GM21717 (cell line): Measurements from ENCODE around the gene ZNF23.
"Not testable (repeated sequence)": the region's sequence is repeated elsewhere in the genome, so short reads cannot be mapped to it uniquely, and the experiment has no call there.

Experiments
- ATAC-seq: cut with Tn5 transposase; IDR thresholded peaks from one replicate; pipeline ENCODE4 v1.9.1; 2021; ENCODE audit warnings: mild to moderate bottlenecking, moderate library complexity; ENCODE audit not compliant: unreplicated experiment

ZNF23 gene

GRCh38 chr16:71461686-71462648 is at the start of gene ZNF23:
Gene ZNF23 (minus strand): TSS chr16:71462247. CDS start chr16:71456796, 5,451 bp downstream.
- peak; percentile 97 for ATAC-seq

DNA sequence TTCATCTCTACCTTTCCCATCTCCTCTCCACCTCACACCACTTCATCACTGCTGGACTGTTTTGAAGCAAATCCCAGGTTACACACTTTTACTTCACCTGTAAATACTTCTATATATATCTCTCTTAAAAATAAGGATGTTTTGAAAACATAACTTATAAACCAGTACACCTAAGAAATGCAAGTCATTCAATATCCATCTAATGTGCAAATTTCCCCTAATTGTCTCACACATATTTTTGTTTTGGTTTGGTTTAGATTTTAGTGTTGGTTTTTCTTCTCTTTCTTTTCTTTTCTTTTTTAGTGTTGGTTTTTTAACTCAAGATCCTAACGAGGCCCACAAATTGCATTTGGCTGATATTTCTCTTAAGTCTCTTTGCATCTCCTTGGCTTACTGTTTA is 45.0 kb upstream of the ZNF23 start:
- no peak for ATAC-seq

DNA sequence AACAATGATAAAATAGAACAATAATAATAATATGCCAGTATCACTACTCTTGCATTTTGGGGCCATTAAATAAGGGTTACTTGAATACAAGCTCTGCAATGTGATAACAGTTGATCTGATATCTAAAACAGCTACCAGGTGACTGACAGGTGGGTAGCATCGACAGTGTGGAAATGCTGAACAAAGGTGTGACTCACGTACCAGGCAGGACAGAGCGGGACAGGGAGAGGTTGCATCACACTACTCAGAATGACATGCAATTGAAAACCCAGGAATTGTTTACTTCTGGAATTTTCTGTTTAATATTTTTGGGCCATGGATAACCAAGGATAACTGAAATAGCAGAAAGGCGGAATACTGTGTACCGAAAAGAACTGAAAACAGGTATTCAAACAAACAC is 42.9 kb upstream of the ZNF23 start:
- ATAC-seq, result no peak

DNA sequence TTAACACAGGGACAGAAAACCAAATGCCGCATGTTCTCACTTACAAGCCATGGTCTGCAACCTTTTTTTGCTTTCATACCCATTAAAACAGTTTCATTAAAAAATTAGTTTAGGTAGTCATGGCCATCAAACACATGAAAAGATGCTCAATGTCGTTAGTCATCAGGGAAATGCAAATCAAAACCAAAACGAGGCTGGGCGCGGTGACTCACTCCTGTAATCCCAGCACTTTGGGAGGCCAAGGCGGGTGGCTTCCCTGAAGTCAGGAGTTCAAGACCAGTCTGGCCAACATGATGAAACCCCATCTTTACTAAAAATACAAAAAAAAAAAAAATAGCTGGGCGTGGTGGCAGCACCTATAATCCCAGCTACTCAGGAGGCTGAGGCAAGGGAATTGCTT is 42.0 kb upstream of the ZNF23 start:
- ATAC-seq, result not testable (repeated sequence)

DNA sequence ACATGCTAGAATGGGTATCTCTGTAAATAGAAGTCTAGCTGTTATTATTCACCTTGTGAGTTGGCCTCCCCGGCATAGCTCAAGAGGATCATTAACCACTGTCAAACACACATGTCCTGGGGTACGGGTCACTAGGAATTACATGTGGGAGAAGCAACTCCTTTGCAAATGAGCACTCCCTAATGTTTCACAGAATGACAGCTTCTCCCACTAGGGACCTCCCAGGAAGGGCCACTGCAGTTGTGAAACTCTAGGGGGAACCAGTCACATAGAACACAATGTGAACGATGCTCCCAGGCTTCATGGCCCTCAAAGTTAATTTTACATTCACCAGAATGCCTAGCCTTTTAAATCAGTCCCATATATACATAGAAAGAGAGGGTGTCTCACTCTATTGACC is 39.5 kb upstream of the ZNF23 start:
- ATAC-seq, result no peak

DNA sequence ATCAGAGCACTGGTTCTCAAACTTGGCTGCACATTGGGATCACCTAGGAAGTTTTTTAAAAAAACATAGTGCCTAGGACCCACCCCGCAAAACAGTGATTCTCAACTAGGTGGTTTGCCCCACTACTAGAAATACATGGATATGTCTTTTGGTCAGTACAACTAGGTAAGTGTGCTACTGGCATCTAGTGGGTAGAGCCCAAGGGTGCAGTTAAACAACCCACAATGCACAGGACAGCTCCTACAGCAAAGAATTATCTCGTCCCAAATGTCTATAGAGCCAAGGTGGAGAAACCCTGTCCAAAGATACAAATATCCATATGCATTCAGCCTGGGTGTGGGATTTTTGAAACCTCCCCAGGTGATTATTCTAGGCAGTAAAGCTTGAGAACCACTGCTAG is 38.9 kb upstream of the ZNF23 start:
- ATAC-seq, result no peak

GRCh38 chr16:71499775-71500364 is 37.8 kb upstream of the ZNF23 start:
- ATAC-seq, result no peak

DNA sequence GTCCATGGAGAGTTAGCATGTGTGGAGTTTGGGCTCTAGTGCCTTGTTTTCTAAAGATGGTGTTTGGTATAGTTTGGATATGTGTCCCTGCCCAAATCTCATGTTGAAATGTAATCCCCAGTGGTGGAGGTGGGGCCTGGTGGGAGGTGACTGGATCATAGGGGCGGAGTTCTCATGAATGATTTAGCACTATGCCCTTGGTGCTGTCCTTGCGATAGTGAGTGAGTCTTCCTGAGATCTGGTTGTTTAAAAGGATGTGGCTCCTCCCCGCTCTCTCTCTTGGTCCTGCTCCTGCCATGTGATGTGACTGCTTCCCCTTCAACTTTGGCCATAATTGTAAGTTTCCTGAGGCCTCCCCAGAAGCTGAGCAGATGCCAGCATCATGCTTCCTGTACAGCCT is 36.0 kb upstream of the ZNF23 start:
- ATAC-seq, result no peak

DNA sequence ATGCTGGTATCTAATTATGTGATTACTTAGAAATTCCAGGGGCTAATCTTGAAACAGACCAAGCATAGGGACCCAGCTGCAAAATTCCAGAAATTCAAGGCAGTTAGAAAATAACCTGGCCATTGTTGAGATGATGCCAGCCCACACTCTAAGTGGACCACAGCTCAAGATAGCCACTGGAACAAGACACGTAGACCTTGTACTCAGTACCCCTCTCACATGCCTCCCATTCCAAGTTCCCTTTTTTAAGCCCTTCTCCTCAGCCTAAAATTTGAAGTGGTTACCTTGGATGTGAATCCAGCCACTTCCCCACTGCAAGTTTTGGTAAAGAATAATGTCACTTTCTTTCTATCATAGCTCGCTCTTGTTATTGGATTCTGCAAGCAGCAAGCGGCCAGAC is 31.2 kb upstream of the ZNF23 start:
- no peak for ATAC-seq

DNA sequence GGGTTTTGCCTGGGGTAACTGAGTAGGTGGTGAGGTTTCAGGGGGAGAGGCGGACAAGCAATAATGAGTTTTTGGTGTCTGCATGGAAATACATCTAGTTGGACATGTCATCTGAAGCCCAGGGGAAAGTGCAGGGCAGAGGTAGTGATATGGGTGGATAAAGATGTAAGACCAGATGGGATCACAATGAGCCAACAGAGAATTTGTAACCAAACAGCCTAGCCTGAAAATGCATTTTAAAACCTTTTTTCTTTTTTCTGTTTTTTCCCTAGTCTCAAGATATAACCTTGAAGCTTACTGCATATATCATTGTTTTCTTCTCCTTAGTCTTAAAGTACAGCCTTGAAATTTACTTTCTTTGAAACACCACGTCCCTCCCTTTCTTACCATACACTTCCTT is 30.7 kb upstream of the ZNF23 start:
- ATAC-seq, result no peak

GRCh38 chr16:71491054-71491453 is 29.0 kb upstream of the ZNF23 start:
- no peak for ATAC-seq

DNA sequence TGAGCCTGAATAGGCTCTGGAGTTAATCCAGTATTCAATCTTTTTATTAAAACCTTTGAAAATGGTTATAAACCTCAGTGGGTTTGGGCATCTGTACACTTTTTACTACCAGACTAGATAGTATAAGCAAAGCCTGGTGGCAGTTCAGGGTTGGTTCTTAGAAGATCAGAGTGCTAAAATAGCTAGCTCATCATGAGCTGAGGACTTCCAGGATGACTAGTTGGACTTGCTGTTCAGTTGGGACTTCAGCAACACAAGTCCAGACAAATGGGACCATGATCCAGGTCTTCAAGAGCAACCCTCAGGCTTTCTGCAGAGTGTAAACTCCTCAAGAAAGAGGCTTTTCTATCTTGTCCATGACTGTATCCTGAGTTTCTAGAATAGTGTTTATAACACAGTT is 28.3 kb upstream of the ZNF23 start:
- ATAC-seq, result no peak

GRCh38 chr16:71489122-71489521 is 27.1 kb upstream of the ZNF23 start, which contains the start of gene ZNF19:
Gene ZNF19 (minus strand): TSS chr16:71489324. CDS start chr16:71482114, 7,210 bp downstream.
- no peak for ATAC-seq

- ATAC-seq, result peak; percentile 92
Measured at GRCh38 chr16:71484006-71484893, 22.2 kb upstream of the ZNF23 start.

GRCh38 chr16:71482569-71482968 is 20.5 kb upstream of the ZNF23 start:
- no peak for ATAC-seq

- no peak for ATAC-seq
Measured at GRCh38 chr16:71480956-71481355, 18.9 kb upstream of the ZNF23 start.

- ATAC-seq, result no peak
Measured at GRCh38 chr16:71479420-71479819, 17.4 kb upstream of the ZNF23 start.

- ATAC-seq, result no peak
Measured at GRCh38 chr16:71476457-71477124, 14.5 kb upstream of the ZNF23 start.

GRCh38 chr16:71474864-71475263 is 12.8 kb upstream of the ZNF23 start:
- ATAC-seq, result no peak

DNA sequence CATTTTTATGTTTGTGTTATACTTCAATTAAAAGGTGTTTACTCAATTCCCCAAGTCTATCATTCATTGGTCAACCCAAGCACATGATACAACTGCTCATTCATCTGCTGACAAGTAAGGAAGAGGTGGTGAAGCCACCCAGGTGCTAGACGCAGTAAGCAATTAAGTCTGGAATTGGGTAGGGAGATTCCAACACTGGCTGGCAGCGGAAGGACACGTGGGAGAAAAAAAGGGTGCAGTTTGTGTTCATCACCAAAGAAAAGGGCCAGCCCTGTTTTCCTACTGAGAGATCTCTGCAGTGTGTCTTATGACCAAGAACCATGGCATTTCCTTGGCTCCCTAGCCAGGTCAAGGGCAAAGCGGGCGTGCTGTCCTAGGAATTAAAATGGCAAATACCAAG is 11.8 kb upstream of the ZNF23 start:
- no peak for ATAC-seq

DNA sequence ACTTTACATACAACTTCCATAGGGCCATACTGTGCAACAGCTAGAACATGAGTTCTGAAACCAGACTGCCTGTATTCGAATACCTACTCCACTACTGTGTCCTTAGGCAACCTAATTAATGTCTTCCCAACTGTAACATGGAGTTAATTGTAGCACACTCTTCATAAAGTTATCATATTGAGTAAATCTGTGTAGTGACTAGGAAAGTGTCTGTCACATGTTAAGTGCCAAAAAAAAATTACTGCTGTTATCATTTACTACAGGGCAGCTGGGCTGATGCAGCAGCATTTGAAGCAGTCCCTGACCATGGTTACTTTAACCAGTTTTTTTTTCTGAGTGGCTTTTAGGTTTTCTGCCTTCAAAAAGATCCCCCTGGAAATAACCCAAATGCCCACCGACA is 10.9 kb upstream of the ZNF23 start:
- no peak for ATAC-seq
